Neural cell (in vitro differentiated cells): ENCODE measurements around the gene SP6.

ENCODE experiments used
- EZH2 ChIP-seq: fragments of 200-600, 300-800 bp; shearing (Covaris generic), sonication (generic); IDR thresholded peaks from 2 replicates; pipeline ENCODE4 v1.6.1; 2014; ENCODE audit warnings: antibody characterized with exemption, low read length, borderline replicate concordance, mild to moderate bottlenecking; ENCODE audit not compliant: insufficient read depth, poor library complexity, severe bottlenecking
- POLR2AphosphoS5 ChIP-seq: IDR thresholded peaks from 2 replicates; pipeline ENCODE4 v1.6.1; 2012
- RAD21 ChIP-seq: fragments of 450-650 bp; conservative IDR thresholded peaks from 2 replicates; pipeline ENCODE4 v1.6.1; 2014; ENCODE audit warnings: antibody characterized with exemption, mild to moderate bottlenecking, moderate library complexity
- TF ChIP-seq, protein P1 (sequence below): fragments of 450-650 bp; IDR thresholded peaks from 2 replicates; pipeline ENCODE4 v1.5.1; 2014; ENCODE audit warnings: antibody characterized with exemption, mild to moderate bottlenecking, moderate library complexity; ENCODE audit not compliant: poor library complexity, severe bottlenecking
- TF ChIP-seq, protein P2 (sequence below): IDR thresholded peaks from 2 replicates; pipeline ENCODE4 v1.6.1; 2012; ENCODE audit warnings: borderline replicate concordance

- TF ChIP-seq, protein P1, sequence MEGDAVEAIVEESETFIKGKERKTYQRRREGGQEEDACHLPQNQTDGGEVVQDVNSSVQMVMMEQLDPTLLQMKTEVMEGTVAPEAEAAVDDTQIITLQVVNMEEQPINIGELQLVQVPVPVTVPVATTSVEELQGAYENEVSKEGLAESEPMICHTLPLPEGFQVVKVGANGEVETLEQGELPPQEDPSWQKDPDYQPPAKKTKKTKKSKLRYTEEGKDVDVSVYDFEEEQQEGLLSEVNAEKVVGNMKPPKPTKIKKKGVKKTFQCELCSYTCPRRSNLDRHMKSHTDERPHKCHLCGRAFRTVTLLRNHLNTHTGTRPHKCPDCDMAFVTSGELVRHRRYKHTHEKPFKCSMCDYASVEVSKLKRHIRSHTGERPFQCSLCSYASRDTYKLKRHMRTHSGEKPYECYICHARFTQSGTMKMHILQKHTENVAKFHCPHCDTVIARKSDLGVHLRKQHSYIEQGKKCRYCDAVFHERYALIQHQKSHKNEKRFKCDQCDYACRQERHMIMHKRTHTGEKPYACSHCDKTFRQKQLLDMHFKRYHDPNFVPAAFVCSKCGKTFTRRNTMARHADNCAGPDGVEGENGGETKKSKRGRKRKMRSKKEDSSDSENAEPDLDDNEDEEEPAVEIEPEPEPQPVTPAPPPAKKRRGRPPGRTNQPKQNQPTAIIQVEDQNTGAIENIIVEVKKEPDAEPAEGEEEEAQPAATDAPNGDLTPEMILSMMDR, result no peak
- TF ChIP-seq EZH2, result no peak
- no peak for TF ChIP-seq POLR2AphosphoS5
- no peak for TF ChIP-seq RAD21
- TF ChIP-seq, protein P2, sequence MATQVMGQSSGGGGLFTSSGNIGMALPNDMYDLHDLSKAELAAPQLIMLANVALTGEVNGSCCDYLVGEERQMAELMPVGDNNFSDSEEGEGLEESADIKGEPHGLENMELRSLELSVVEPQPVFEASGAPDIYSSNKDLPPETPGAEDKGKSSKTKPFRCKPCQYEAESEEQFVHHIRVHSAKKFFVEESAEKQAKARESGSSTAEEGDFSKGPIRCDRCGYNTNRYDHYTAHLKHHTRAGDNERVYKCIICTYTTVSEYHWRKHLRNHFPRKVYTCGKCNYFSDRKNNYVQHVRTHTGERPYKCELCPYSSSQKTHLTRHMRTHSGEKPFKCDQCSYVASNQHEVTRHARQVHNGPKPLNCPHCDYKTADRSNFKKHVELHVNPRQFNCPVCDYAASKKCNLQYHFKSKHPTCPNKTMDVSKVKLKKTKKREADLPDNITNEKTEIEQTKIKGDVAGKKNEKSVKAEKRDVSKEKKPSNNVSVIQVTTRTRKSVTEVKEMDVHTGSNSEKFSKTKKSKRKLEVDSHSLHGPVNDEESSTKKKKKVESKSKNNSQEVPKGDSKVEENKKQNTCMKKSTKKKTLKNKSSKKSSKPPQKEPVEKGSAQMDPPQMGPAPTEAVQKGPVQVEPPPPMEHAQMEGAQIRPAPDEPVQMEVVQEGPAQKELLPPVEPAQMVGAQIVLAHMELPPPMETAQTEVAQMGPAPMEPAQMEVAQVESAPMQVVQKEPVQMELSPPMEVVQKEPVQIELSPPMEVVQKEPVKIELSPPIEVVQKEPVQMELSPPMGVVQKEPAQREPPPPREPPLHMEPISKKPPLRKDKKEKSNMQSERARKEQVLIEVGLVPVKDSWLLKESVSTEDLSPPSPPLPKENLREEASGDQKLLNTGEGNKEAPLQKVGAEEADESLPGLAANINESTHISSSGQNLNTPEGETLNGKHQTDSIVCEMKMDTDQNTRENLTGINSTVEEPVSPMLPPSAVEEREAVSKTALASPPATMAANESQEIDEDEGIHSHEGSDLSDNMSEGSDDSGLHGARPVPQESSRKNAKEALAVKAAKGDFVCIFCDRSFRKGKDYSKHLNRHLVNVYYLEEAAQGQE, result no peak
These were observed 6.8 kb upstream of the SP6 start for GRCh38 chr17:47857551-47858455.
